Fibroblast of skin of left quadriceps (primary cell): Measurements from ENCODE around the gene CCNI.
"Not testable (repeated sequence)": the region's sequence is repeated elsewhere in the genome, so short reads cannot be mapped to it uniquely, and the experiment has no call there.

Experiments used
- DNase-seq, 2 experiments: peaks; one replicate each; pipeline ENCODE4 v3.0.0-alpha.2; 2013; ENCODE audit warnings: low read depth in 2 of 2

Gene CCNI

DNA sequence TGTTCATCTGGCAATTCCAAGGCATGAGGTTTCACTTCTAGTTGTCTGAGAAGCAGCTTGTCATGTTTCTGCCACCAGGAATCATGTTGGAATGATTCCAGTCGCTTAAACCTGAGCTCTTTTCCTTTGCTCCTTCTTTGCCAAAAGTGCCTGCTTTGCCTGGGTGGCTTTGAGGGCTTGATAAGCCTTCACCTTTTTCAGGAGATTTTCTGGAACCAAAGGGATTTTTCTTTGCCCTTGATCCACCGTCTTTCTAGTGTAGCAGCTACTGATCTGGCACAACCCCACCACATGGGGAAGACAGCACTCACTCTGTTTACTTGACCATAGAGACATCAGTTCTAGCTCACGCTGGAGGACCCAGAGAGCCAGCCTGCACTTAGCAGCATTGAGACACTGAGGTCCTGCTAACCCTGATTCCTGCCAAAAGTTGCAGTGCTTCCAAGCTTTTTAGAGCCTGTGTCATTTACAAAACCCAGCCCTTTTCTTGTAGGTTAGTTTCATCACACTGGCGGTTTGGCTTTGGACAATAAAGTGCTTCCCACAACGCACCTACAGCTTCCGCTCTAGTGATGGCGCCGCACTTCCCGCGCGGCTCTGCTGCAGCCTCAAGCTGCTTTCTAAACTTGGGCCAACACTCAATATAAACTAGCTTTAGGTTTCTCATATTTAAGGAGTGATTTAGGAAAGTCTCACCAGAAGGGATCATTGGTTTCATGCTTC is 7.3 kb upstream of the CCNI start:
- DNase-seq: no peak

DNA sequence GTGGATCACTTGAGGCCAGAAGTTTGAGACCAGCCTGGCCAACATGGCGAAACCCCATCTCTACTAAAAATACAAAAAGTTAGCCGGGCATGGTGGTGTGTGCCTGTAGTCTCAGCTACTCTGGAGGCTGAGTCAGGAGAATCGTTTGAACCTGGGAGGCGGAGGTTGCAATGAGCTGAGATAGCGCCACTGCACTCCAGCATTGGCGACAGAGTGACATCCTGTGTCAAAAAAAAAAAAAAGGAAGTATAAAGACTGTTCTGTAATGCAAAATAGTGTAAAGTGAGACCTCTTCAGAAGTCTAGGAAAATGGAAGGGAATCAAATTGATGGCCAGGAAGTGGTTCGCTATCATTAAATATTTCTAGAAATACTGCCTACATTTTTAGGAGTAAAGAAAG is 5.0 kb upstream of the CCNI start:
- not testable (repeated sequence) for DNase-seq

- no peak for DNase-seq
These were observed 3.5 kb upstream of the CCNI start for GRCh38 chr4:77079281-77079680.

GRCh38 chr4:77078401-77078800 is 2.6 kb upstream of the CCNI start:
- no peak for DNase-seq

DNA sequence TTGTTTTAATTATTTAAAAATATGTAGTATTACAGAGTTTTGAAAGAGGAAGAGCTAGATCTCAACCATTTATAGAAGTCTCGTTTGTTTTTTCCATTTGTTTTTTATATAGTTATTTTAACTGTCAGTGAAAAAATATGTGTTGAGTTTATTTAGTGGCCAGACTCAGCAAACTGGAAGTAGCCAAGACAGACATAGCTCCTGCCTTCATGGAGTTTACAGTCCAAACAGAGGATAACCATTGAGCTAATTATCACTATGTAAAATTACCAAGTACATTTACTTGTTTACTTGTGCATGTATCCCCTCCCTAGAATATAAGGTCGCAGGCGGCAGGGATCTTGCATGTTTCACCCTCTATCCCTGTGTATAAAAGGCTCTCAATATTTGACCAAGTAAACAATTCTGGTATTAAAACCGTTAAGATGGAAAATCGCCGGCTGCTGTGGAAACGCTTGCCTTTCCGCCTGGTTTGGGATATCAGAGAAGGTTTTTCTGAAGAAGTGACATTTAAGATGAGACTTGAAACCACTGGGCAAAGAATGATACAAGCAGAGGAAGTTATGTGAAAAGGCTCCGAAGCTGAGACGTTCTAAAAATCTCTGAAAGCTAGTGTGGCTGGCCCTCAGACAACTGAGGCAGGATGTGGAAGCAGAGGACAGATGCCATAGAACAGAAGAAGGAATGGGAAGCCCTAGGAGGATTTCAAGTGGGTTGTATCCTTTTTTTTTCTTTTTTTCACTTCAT is 1.3 kb upstream of the CCNI start:
- no peak for DNase-seq

DNA sequence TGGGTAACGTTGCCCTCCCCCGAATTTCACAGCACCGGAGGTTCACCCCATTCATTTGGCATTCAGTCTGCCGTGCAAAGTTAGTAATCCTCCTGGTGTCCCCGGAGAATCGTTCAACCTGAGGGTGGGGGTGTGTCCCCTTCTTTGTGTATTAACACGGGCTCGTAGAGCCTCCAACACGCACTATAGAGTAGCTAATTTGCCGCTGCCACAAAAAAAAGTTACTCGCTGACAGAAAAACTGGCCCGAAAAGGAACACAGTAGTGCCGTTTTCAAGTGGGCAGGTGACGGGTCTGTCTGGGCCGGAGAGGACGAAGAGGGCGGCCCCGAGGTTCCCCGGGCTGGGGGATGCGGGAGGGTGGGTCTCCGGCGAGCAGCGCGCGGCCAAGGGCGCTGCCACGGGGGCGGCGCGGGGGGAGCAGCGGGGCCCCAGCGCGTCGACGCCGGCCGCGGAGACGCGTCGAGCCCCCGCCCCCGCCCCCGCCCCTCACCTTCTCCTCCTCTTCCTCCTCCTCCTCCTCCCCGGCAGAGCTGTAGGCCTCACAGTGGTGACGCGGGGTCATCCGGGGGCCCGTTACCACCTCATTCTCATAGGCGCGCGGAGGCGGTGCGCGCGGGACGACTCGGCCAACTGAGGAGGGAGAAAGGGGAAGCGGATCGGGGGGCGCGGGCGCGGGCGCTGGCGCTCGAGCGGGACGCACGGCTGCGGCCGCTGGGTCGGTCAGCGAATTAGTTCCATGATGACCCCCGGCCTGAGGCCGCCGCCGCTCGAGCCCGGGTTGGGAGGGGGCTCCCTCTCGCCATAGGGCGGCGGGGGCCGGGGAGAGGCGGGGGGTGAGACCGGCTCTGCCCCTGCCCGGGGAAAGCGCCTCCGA is 571 bp downstream of the CCNI start:
- DNase-seq: peak in 1 of 2 experiments; percentile 37

- no peak for DNase-seq
These were observed 1.4 kb downstream of the CCNI start for GRCh38 chr4:77074381-77074831.

DNA sequence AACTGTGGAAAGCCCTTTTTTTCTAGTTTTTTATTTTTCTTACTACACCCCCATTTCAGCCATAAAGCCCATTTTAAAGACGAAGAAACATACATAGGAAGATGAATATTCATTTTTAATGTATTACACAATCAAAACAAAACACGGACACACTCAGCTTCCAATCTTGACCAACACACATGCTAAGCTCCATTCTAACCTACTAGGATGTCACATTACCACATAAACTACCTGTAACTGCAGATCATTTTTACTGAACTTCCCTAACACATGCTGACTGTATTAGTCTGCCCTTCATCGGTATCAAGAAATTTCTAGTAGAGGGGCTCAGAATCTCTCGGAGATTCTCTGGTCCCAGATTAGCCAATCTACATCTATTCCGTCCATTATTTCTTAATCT is 1.8 kb downstream of the CCNI start:
- no peak for DNase-seq

DNA sequence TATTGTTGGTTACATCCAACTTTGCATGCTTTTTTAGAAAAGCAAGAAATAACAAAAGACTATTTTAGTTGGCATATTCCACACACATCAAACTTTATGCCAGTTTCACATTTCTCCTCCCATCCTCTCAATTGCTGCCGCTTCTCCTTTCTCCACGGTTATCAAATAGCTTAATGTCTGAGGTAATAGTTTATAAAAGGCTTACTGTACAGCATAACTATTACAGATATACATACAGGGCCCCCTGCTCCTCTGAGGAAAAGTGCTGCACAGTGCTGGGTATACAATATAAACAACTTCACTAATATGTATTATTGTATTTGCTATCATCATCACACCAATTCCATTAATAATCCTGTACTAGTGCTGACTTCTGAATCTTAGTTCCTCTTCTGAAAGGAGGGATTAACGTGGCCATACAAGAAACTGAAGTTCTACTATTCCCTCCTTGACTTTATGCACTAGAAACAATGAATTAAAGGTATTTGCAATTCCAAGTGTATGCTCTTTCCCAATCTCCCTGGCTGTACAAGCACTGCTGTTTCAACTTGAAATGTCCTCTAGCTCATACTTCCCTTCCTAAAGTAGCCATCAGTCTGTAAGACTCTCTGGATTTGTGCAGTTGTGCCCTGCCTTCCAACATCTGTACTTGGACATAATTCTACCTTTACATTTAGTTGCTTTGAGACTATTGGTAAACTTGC is 2.5 kb downstream of the CCNI start:
- no peak for DNase-seq

DNA sequence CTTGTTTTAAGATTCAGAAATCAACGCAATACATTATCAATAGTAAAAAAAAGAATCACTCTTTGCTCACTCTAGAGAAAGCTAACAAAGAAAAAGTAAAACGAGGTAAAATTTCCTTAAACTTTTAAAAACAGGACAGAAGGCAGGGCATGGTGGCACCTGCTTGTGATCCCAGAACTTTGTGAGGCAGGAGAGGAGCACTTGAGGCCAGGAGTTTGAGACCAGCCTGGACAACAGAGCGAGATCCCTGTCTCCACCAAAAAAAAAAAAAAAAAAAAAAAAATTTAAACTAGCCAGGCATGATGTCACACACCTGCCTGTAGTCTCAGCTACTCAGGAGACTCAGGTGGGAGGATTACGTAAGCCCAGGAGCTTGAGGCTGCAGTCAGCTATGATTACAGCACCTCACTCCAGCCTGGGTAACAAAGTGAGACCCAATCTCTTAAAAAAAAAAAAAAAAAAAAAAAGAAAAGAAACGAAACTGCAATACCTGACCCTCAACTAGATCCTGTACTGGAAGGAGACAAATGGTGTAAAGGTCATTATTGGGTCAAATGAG is 3.5 kb downstream of the CCNI start:
- DNase-seq: no peak

- not testable (repeated sequence) for DNase-seq
These were observed 6.3 kb downstream of the CCNI start for GRCh38 chr4:77069514-77069913.

DNA sequence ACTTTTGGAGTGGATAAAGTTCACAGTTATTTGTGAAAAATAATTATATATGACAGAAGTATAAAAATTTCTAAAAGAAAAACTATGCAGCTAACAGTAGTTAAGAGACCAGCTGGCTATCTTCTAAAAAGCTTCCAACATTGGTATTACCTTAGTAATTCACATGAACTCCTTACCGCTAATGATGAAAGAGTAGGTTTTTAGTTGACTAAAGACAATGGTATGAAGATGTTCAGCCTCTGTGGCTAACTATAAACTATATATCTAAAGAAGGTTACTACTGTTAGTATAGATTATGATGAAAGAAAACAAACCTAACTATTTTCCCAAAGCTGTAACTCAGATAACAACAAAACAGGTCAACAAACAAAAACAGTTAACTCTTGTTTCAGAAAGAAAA is 10.4 kb downstream of the CCNI start:
- DNase-seq: no peak

DNA sequence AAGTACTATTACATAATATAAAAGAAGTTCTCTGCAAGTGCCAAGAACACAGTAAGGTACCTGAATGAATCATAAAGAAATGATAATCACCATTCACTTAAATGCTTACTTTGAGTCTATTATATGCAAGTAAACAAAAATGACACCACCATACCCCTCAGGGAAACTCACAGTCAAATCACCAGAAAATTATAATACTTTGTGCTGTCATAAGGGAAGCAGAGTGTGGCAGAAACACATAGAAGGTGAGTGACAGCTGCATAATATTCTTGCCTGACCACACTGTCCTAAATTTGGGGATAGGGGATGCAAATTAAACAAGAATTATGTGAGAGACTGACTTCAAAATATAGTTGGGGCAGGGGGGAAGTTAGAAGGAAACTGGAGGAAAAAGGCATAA is 12.9 kb downstream of the CCNI start:
- no peak for DNase-seq

GRCh38 chr4:77052352-77052751 is 23.4 kb downstream of the CCNI start:
- DNase-seq: peak; percentile 62 to 66

GRCh38 chr4:77050962-77051361 is 24.8 kb downstream of the CCNI start:
- no peak for DNase-seq

GRCh38 chr4:77047037-77047436 is 28.8 kb downstream of the CCNI start:
- no peak for DNase-seq

GRCh38 chr4:77045490-77045889 is 30.3 kb downstream of the CCNI start:
- DNase-seq: no peak

- DNase-seq: peak in 1 of 2 experiments; percentile 47
These were observed 31.2 kb downstream of the CCNI start for GRCh38 chr4:77044461-77045150.

DNA sequence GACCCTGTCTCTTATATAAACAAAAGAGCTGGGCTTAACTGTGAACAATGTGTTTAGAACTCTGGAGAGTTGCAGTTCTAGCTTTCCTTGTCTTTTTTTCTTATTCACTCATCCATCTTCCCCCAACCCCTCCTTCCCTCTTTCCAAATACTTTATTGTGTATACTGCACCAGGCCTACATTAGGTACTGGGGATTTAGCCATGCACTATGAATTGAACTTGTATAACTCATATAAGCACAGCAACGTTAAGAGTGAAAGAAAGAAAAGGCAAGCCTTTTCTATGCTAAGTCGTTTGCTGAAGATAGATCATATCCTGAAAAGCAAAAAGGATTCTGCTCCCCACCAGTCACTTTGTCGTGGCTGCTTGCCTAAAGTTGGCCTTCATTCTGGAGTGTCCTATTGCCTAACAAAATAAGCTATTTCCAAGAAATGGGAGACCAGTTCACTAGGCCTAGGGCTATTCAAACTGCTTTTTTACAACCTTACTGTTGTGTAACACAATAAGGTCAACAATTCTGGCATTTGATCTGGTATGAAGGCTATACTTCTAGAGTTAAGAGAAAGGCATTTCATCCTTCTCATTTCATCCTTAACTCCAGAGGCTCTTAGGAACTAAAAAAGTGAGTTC is 32.2 kb downstream of the CCNI start:
- DNase-seq: no peak
